ENCODE results near the gene RNF141. TPM values are rescaled to one million over a fixed set of nuclear protein-coding genes. Genes with fewer than 3 reads are reported as not detected.

The RNF141 gene
- total RNA-seq, 2 experiments from 2014 or later: 8.2 to 20.1 TPM

- POLR2A ChIA-PET: interaction anchor here (0.6 kb wide), 1 partner anchor 230 kb away, joined by 6 read pairs; no protein-coding TSS in a partner anchor
Measured at GRCh38 chr11:10543782-10544181, 2.8 kb upstream of the RNF141 start.

GRCh38 chr11:10542776-10543175 is 1.8 kb upstream of the RNF141 start:
- no peak for DNase-seq (ENCODE audit: low spot score)
- Histone ChIP-seq H3K9me3 (ENCODE audit: low read length) (peaks cover 7% of the 10 kb centered on the region; the same call in 1 of the 2 replicates), H2AFZ (ENCODE audit: low read length) (no peak overlapping the region), H3K36me3 (ENCODE audit: insufficient read depth, low read length) (no peaks in the 10 kb centered on the region), H3K79me2 (ENCODE audit: insufficient read depth, low read depth, low read length) (no peaks in the 10 kb centered on the region), H3K9me2 (ENCODE audit: insufficient read depth, low read length) (no peaks in the 10 kb centered on the region), H3K4me2 (ENCODE audit: low read length) (no peak overlapping the region), H4K20me1 (ENCODE audit: insufficient read depth, low read length) (no peaks in the 10 kb centered on the region), H3K4me3 (ENCODE audit: low read depth, low read length, poor library complexity, severe bottlenecking) (no peak overlapping the region), H3K4me1 (ENCODE audit: insufficient read depth, low read length, poor library complexity, severe bottlenecking) (peaks cover 7% of the 10 kb centered on the region), H3K27ac (ENCODE audit: low read depth, low read length, poor library complexity, severe bottlenecking) (no peak overlapping the region)
- TF ChIP-seq EZH2phosphoT487 (IDR thresholded peaks at IDR 0.05; ENCODE audit: borderline replicate concordance, low read depth, low read length) (no peak), CTCF (conservative IDR thresholded peaks at IDR 0.05; ENCODE audit: low read length) (no peak)
- ChIA-PET CTCF (ENCODE audit: unreplicated experiment) (no interaction called here), POLR2A (interaction anchor here (0.6 to 3.7 kb wide), 3 partner anchors 67 to 135 kb away, joined by 3 to 24 read pairs (median 6); partner anchors contain the start of gene AMPD3)
- intact Hi-C loops (cut with micrococcal nuclease; ENCODE audit: unreplicated experiment): loop anchor here (10.0 kb wide), 2 partner anchors 128 to 192 kb away; no protein-coding TSS in a partner anchor
- no TSS peak for BruUV-seq (replicated peaks)

More at GRCh38 chr11:10543782-10544181, 2.8 kb upstream of the RNF141 start:
- intact Hi-C loops (cut with micrococcal nuclease; ENCODE audit: unreplicated experiment): loop anchor here (10.0 kb wide), 2 partner anchors 129 to 191 kb away; no protein-coding TSS in a partner anchor
- Histone ChIP-seq H3K9me2 (ENCODE audit: insufficient read depth, low read length) (no peaks in the 10 kb centered on the region), H3K79me2 (ENCODE audit: insufficient read depth, low read depth, low read length) (no peaks in the 10 kb centered on the region), H3K27ac (ENCODE audit: low read depth, low read length, poor library complexity, severe bottlenecking) (no peak overlapping the region), H2AFZ (ENCODE audit: low read length) (no peak overlapping the region), H3K9me3 (ENCODE audit: low read length) (peaks cover 7% of the 10 kb centered on the region; the same call in 1 of the 2 replicates), H3K4me1 (ENCODE audit: insufficient read depth, low read length, poor library complexity, severe bottlenecking) (peaks cover 7% of the 10 kb centered on the region), H4K20me1 (ENCODE audit: insufficient read depth, low read length) (no peaks in the 10 kb centered on the region), H3K36me3 (ENCODE audit: insufficient read depth, low read length) (no peaks in the 10 kb centered on the region), H3K4me3 (ENCODE audit: low read depth, low read length, poor library complexity, severe bottlenecking) (no peak overlapping the region), H3K4me2 (ENCODE audit: low read length) (no peak overlapping the region)
- no peak for DNase-seq (ENCODE audit: low spot score)
- no peak for TF ChIP-seq CTCF (conservative IDR thresholded peaks at IDR 0.05; ENCODE audit: low read length)
- TF ChIP-seq EZH2phosphoT487 (IDR thresholded peaks at IDR 0.05; ENCODE audit: borderline replicate concordance, low read depth, low read length): no peak
- no TSS peak for BruUV-seq (replicated peaks)
- CTCF ChIA-PET (ENCODE audit: unreplicated experiment): no interaction called here

GRCh38 chr11:10541561-10541930 is 559 bp upstream of the RNF141 start:
- Histone ChIP-seq H3K9me2 (ENCODE audit: insufficient read depth, low read length) (no peaks in the 10 kb centered on the region), H3K4me2 (ENCODE audit: low read length) (peak overlapping the region; percentile 87), H3K79me2 (ENCODE audit: insufficient read depth, low read depth, low read length) (no peaks in the 10 kb centered on the region), H3K9me3 (ENCODE audit: low read length) (peaks cover 7% of the 10 kb centered on the region; the same call in 1 of the 2 replicates), H3K27ac (ENCODE audit: low read depth, low read length, poor library complexity, severe bottlenecking) (no peak overlapping the region), H4K20me1 (ENCODE audit: insufficient read depth, low read length) (no peaks in the 10 kb centered on the region), H3K4me3 (ENCODE audit: low read depth, low read length, poor library complexity, severe bottlenecking) (peak overlapping the region; percentile 81), H3K4me1 (ENCODE audit: insufficient read depth, low read length, poor library complexity, severe bottlenecking) (peaks cover 7% of the 10 kb centered on the region), H3K36me3 (ENCODE audit: insufficient read depth, low read length) (no peaks in the 10 kb centered on the region), H2AFZ (ENCODE audit: low read length) (peak overlapping the region; percentile 99)
- POLR2A ChIA-PET: interaction anchor here (0.5 to 3.7 kb wide), 6 partner anchors 10 to 293 kb away, joined by 3 to 24 read pairs (median 9); partner anchors contain the start of gene AMPD3
- CTCF ChIA-PET (ENCODE audit: unreplicated experiment): interaction anchor here (1.0 to 2.1 kb wide), 5 partner anchors 9 to 320 kb away, joined by 3 to 7 read pairs (median 4); no protein-coding TSS in a partner anchor
- intact Hi-C loops (cut with micrococcal nuclease; ENCODE audit: unreplicated experiment): loop anchor here (2.0 to 10.0 kb wide), 3 partner anchors 85 to 193 kb away; no protein-coding TSS in a partner anchor
- DNase-seq (ENCODE audit: low spot score): no peak
- no TSS peak for BruUV-seq (replicated peaks)
- TF ChIP-seq CTCF (conservative IDR thresholded peaks at IDR 0.05; ENCODE audit: low read length) (no peak), EZH2phosphoT487 (IDR thresholded peaks at IDR 0.05; ENCODE audit: borderline replicate concordance, low read depth, low read length) (no peak)
